Activated CD8-positive, alpha-beta memory T cell treated with anti-CD3 and anti-CD28 coated beads for 48 hours (primary cell): ENCODE measurements around the gene KRTAP1-1.
"Not testable (repeated sequence)": the region's sequence is repeated elsewhere in the genome, so short reads cannot be mapped to it uniquely, and the experiment has no call there.

Experiments used
- DNase-seq, 3 experiments: peaks; one replicate each; pipeline ENCODE4 v3.0.0-alpha.2; 2020; ENCODE audit warnings: low read depth in 2 of 3, low spot score in 2 of 3

The KRTAP1-1 gene

DNA sequence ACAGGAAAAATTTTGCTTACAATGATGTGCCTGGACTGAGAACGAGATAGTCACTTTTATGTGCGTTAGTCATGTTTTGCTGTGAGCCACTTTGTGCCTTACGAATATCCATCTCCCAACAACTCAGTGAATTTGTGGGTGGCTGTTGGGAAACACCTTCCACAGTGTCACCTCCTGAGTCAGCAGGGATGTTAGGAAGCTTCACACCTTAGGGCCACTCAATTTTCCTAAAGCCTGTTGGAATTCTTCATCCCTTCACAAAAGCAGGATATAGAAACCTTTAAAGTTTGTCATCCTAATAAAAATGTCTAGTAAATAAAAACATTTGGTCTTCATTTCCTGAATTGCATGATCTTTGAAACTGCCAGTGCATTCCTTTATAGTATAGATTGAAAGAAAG lies 28.1 kb downstream of the KRTAP1-1 start:
- DNase-seq: no peak

- DNase-seq: no peak
Measured at GRCh38 chr17:41012326-41013120, 28.7 kb downstream of the KRTAP1-1 start.

- no peak for DNase-seq
Measured at GRCh38 chr17:41010441-41010840, 30.8 kb downstream of the KRTAP1-1 start.

DNA sequence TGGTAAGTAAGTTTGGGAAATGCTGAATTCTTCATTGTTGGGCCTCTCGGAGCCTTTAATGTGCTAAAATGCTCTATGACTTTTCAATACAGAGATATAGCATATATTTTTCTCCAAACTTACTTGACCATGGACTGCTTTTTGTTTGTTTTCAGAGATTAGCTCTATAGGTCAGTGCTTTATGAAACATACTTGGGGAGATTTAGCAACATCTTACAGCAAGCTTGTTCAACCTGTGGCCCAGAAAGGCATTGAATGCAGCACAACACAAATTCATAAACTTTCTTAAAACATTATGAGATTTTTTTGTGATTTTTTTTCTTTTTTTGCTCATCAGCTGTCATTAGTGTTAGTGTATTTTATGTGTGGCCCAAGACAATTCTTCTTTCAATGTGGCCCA lies 31.3 kb downstream of the KRTAP1-1 start:
- DNase-seq: no peak

- DNase-seq: no peak
Measured at GRCh38 chr17:41009301-41009760, 31.9 kb downstream of the KRTAP1-1 start.

DNA sequence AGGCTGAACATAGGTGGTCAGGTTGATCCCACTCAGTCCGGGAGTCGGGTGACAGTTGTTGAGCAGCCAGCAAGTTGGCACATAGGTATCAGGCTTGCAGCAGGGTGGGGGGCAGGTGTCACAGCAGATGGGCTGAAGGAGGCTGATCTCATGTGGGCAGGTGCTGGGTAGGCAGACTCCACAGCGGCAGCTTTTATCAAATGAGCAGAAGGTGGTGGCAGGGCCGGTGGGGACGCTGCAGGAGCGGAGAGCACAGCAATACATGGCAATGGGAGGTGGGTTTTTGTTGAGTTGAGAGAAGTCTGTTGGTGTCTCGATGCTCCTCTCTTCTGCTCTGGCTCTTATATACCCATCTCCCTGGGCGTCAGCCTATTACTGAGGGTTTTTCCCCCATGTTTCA lies 32.4 kb downstream of the KRTAP1-1 start, which contains the start of gene KRTAP3-1:
Gene KRTAP3-1 (minus strand): TSS at position 318 of the 400 bp plus-strand sequence. CDS start 54 bp downstream, at position 264.
- DNase-seq: no peak

DNA sequence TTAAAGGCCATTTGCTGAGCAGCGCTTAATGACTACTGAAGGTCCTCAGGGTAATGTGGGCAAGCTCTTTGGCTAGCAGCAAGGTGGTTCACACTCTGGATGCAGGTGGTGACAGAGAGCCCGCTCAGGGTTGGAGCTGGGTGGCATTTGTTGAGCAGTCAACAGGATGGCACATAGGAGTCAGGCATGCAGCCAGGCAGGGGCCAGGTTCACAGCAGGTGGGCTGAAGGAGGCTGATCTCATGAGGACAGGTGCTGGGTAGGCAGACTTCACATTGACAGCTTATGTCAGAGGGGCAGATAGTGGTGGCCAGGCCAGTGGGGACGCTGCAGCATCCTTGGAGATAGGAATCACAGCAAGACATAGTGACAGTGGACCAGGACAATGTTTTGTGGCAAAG lies 36.9 kb downstream of the KRTAP1-1 start:
- no peak for DNase-seq

DNA sequence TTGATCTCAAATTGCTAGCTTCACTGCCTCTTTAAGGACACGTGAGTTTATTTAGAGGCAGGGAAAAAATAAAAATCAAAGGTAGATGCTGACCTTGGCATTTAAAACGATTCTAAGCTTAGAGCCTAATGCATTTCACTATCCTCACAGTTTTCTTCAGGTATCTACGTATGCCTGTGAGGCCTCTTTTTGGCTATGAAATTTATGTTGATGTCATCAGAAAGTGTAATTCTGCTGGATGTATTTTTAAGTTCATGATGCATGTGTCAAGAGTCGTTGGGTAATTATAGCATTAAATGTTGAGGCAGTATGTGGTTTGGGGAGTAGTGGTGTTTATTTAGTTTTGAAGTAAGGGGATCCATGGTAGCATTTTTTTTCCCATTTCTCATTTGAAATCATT lies 37.3 kb downstream of the KRTAP1-1 start:
- DNase-seq: no peak

GRCh38 chr17:41002814-41003213 lies 38.4 kb downstream of the KRTAP1-1 start:
- DNase-seq: no peak

GRCh38 chr17:41001795-41002194 lies 39.5 kb downstream of the KRTAP1-1 start:
- no peak for DNase-seq

DNA sequence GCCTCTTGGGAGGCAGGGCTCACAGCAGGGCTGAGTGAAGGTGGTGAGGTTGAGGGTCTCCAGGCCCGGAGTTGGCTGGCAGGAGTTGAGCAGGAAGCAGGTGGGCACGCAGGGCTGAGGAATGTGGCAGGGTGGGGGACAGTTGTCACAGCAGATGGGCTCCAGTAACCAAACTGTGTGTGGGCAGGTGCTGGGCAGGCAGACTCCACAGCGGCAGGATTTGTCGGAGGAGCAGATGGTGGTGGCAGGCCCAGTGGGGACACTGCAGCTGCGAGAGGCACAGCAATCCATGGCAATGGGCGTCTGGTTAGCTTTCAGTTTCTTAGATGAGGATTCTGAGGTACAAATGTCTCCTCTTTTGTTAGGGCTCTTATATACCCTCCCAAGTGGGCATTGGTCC lies 41.7 kb downstream of the KRTAP1-1 start, which contains the start of gene KRTAP3-2:
Gene KRTAP3-2 (minus strand): TSS at position 344 of the 400 bp plus-strand sequence. CDS start 53 bp downstream, at position 291.
- not testable (repeated sequence) for DNase-seq

- no peak for DNase-seq
Measured at GRCh38 chr17:40997361-40997760, 43.9 kb downstream of the KRTAP1-1 start.

DNA sequence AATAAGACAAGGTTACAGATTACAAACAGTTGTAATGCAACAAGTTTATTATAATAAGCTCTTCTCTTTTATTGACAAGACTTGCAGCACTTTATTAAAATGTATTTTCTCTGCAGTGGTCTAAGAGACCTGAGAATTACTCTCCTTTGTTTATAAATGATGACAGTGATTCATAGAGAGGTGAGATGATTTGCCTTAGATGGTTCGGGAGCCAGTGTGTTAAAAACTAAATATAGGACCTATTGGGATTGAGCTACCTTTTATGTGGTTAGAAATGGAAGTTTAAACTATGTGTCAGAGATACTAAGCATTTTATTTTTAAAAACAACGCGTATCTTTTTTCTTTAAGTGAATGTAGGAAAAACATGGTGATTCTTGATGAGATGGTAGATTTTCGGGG lies 44.4 kb downstream of the KRTAP1-1 start:
- no peak for DNase-seq

DNA sequence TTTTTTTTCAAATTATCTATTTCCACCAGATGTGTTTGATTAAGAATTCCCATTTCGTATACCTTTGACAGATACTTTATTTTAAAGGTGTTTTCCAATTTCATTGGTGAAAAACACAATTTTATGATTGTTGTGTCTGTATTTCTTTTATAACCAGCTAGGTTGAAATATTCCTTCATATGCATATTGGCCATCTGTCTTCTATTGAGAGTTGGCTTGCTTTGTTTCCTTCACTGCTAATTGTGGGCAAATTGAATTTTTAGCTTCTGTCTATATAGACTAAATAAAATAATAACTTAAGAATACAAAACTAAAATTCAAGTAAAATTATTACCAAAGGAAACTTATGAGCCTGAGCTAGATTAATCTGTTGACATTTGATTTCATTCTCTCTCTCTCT lies 46.1 kb downstream of the KRTAP1-1 start:
- no peak for DNase-seq

GRCh38 chr17:40993839-40994238 lies 47.4 kb downstream of the KRTAP1-1 start, which contains the start of gene KRTAP3-3:
TSS of gene KRTAP3-3 (minus strand) at chr17:40994164. CDS start at chr17:40994097, 67 bp downstream.
- no peak for DNase-seq

GRCh38 chr17:40993084-40993483 lies 48.2 kb downstream of the KRTAP1-1 start:
- no peak for DNase-seq

DNA sequence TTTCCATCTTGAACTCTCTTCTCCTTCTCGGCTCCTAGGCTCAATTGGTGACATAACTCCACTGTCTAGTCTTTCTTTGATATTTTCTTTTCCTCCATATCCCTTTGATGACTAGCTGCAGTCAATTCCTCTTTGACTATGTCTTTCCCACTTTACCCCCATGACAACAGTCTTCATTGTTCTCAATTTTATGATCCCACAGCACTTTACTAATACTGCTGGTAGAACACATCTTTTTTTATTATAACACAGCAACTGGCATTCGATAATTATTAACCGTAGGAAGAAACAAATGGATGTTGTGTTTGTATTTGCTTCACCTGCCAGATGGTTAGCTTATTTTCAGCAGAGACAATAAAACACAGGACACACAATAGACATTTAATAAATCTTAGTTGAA lies 48.6 kb downstream of the KRTAP1-1 start:
- no peak for DNase-seq
